Measurements from ENCODE around the gene DYNC2H1. TPM values are rescaled to one million over a fixed set of nuclear protein-coding genes. Genes with fewer than 3 reads are reported as not detected.

Gene DYNC2H1
- total and polyA plus RNA-seq, 7 experiments from 2014 or later: 0.31 to 4.2 (median 2.3) TPM

DNA sequence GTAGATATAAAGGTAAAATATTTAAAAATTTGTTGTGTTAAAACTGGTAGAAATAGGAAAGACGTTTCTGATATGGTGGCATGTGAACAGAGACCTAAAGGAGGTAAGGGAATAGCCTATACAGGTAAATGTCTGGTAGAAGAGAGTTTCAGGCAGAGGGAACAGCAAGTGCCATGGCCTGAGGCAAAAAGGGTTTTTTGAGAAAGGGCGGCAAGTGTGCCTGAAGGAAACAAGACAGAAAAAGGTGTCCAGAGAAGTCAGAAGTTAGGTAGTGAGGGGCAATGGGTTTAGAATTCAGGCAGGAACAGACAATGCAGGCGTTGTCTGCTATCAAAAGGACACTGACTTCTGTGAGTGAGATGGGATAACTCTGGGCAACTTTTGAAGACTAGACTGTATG, 339.7 kb downstream of the DYNC2H1 start:
- H3K9me3 Mint-ChIP-seq: no peaks in the 10 kb centered on the region
- H3K36me3 ChIP-seq (ENCODE audit: control insufficient read depth in 2 of 3, insufficient read depth in 3 of 3, low read length in 3 of 3): no peaks in the 10 kb centered on the region
- ChIA-PET CTCF (no interaction called here), POLR2A (no interaction called here)
- peak in 1 of 9 donors; percentile 0 for DNase-seq
- intact Hi-C loops (cut with micrococcal nuclease): no loop called here
- H3K27ac Mint-ChIP-seq: no peak overlapping the region
- H3K27me3 Mint-ChIP-seq: no peaks in the 10 kb centered on the region
- no peaks in the 10 kb centered on the region for H3K36me3 Mint-ChIP-seq
- no peak overlapping the region for H3K4me3 Mint-ChIP-seq
- no peak for ATAC-seq
- no peaks in the 10 kb centered on the region for H3K4me1 ChIP-seq (ENCODE audit: control insufficient read depth in 2 of 2, insufficient read depth in 2 of 2, low read length in 2 of 2)
- no peaks in the 10 kb centered on the region for H3K4me1 Mint-ChIP-seq
- no peak overlapping the region for H3K4me3 ChIP-seq (ENCODE audit: low read length)
- no peaks in the 10 kb centered on the region for H3K9me3 ChIP-seq (ENCODE audit: control insufficient read depth in 2 of 3, low read length in 3 of 3)
- no peaks in the 10 kb centered on the region for H3K27me3 ChIP-seq (ENCODE audit: control insufficient read depth in 2 of 2, insufficient read depth in 2 of 2, low read length in 2 of 2)
- H3K27ac ChIP-seq (ENCODE audit: low read depth, low read length): no peak overlapping the region

DNA sequence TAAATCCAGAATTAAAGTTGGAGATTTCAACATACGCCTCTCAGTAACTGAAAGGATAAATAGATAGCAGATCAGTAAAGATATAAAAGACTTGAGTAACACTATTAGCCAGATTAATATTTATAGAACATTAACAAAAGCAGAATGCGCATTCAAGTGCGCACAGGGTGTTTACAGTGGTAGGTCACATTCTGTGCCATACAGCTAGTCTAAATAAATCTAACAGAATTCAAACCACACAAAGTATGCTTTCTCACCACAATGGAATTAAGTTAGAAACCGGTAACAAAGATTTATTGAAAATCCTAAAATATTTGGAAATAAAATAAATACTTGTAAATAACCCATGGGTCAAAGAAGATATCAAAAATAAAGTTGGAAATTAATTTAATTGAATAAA, 341.0 kb downstream of the DYNC2H1 start:
- no peak overlapping the region for H3K4me3 Mint-ChIP-seq
- ChIA-PET CTCF (no interaction called here), POLR2A (no interaction called here)
- H3K27ac Mint-ChIP-seq: no peak overlapping the region
- no peak for DNase-seq
- H3K27ac ChIP-seq (ENCODE audit: low read depth, low read length): no peak overlapping the region
- H3K4me1 ChIP-seq (ENCODE audit: control insufficient read depth in 2 of 2, insufficient read depth in 2 of 2, low read length in 2 of 2): no peaks in the 10 kb centered on the region
- intact Hi-C loops (cut with micrococcal nuclease): no loop called here
- no peak for ATAC-seq
- H3K27me3 ChIP-seq (ENCODE audit: control insufficient read depth in 2 of 2, insufficient read depth in 2 of 2, low read length in 2 of 2): no peaks in the 10 kb centered on the region
- H3K4me1 Mint-ChIP-seq: no peaks in the 10 kb centered on the region
- H3K4me3 ChIP-seq (ENCODE audit: low read length): no peak overlapping the region
- no peaks in the 10 kb centered on the region for H3K36me3 Mint-ChIP-seq
- H3K36me3 ChIP-seq (ENCODE audit: control insufficient read depth in 2 of 3, insufficient read depth in 3 of 3, low read length in 3 of 3): no peaks in the 10 kb centered on the region
- H3K9me3 ChIP-seq (ENCODE audit: control insufficient read depth in 2 of 3, low read length in 3 of 3): no peaks in the 10 kb centered on the region
- no peaks in the 10 kb centered on the region for H3K27me3 Mint-ChIP-seq
- no peaks in the 10 kb centered on the region for H3K9me3 Mint-ChIP-seq

DNA sequence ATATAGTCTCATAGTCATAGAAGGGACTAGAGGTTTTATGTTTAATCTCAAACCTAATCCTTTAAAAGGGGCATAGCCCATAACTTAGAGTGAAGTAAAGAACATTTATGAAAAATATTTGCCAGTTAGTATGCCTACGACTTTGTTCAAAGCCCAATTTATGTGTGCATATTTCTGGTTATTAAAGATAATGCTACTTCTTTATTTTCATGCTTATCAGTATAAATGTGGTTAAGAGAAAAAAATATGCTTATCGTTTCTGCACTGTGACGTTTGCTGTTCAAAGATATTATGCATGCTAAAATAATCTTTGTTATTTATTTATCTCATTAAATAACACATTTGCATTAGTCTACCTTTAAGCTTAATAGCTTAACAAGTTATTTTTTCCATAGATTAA, 343.9 kb downstream of the DYNC2H1 start:
- intact Hi-C loops (cut with micrococcal nuclease): no loop called here
- no peaks in the 10 kb centered on the region for H3K4me1 ChIP-seq (ENCODE audit: control insufficient read depth in 2 of 2, insufficient read depth in 2 of 2, low read length in 2 of 2)
- DNase-seq (no peak), ATAC-seq (peak; percentile 22)
- Mint-ChIP-seq H3K27ac (no peak overlapping the region), H3K27me3 (no peaks in the 10 kb centered on the region), H3K9me3 (no peaks in the 10 kb centered on the region), H3K36me3 (no peaks in the 10 kb centered on the region), H3K4me1 (no peaks in the 10 kb centered on the region), H3K4me3 (no peak overlapping the region)
- no peaks in the 10 kb centered on the region for H3K27me3 ChIP-seq (ENCODE audit: control insufficient read depth in 2 of 2, insufficient read depth in 2 of 2, low read length in 2 of 2)
- no peaks in the 10 kb centered on the region for H3K36me3 ChIP-seq (ENCODE audit: control insufficient read depth in 2 of 3, insufficient read depth in 3 of 3, low read length in 3 of 3)
- no peak overlapping the region for H3K4me3 ChIP-seq (ENCODE audit: low read length)
- CTCF ChIA-PET: no interaction called here
- H3K9me3 ChIP-seq (ENCODE audit: control insufficient read depth in 2 of 3, low read length in 3 of 3): no peaks in the 10 kb centered on the region
- POLR2A ChIA-PET: no interaction called here
- H3K27ac ChIP-seq (ENCODE audit: low read depth, low read length): no peak overlapping the region

DNA sequence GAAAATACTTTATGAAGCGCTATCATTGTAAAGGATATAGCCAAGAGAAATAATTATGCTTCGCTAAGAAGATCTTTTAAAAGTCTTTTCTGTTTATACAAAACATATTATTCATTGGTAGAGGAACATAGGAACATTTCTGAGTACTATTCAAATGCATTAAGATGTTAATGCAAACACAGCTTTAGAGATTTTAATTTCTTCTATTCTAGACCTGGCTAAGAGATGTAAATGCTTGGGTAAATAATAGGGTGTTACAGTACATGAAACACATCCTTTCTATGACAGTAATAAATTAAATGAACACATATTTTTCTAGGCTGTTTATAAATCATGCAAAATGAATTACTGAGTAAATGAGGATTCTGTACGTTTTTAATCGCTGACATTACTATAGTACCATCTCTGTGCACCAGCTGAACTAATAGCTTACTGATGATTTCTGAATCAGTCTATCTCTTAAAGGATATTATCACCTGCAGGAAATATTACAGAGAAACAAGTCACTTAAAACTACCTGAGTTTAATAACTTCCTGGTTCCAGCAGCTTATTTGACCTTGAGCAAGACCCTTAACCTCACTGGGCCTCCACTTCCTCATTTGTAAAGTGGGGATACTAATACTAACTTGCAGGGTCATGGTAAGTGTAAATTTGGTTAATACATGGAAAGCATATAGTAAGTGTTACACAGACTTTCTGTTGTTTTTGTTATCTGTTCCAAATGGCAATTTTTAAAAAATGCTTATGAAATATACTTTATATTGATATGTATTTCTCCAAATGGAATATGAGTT, 344.9 kb downstream of the DYNC2H1 start:
- ChIA-PET CTCF (no interaction called here), POLR2A (no interaction called here)
- ATAC-seq: no peak
- Histone ChIP-seq H3K27me3 (ENCODE audit: control insufficient read depth in 2 of 2, insufficient read depth in 2 of 2, low read length in 2 of 2) (no peaks in the 10 kb centered on the region), H3K4me1 (ENCODE audit: control insufficient read depth in 2 of 2, insufficient read depth in 2 of 2, low read length in 2 of 2) (no peaks in the 10 kb centered on the region), H3K27ac (ENCODE audit: low read depth, low read length) (no peak overlapping the region), H3K9me3 (ENCODE audit: control insufficient read depth in 2 of 3, low read length in 3 of 3) (no peaks in the 10 kb centered on the region), H3K4me3 (ENCODE audit: low read length) (no peak overlapping the region), H3K36me3 (ENCODE audit: control insufficient read depth in 2 of 3, insufficient read depth in 3 of 3, low read length in 3 of 3) (no peaks in the 10 kb centered on the region)
- no peaks in the 10 kb centered on the region for H3K27me3 Mint-ChIP-seq
- no peak overlapping the region for H3K4me3 Mint-ChIP-seq
- H3K36me3 Mint-ChIP-seq: no peaks in the 10 kb centered on the region
- DNase-seq: no peak
- no peaks in the 10 kb centered on the region for H3K4me1 Mint-ChIP-seq
- peaks cover 0 to 1% (median 0%) of the 10 kb centered on the region in 11 donors for H3K9me3 Mint-ChIP-seq
- intact Hi-C loops (cut with micrococcal nuclease): no loop called here
- no peak overlapping the region for H3K27ac Mint-ChIP-seq

DNA sequence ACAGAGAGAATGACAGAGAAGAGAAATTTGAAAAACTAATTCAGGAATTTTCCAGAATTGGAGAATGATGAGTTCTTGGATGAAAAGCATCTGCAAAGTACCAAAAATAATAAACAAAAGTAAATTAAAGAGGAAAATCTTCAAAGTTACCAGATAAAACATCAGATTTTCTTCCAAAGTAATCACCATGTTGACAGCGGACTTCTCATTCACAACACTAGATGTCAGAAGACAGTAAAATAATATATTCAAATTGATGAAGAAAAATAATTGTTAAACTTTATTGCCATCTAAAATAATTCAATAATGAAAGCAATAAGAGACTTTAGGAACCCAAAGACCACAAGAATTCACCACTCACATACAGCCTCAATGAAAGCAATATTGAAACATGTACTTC, 355.2 kb downstream of the DYNC2H1 start:
- DNase-seq (no peak), ATAC-seq (no peak)
- H3K36me3 Mint-ChIP-seq: no peaks in the 10 kb centered on the region
- no peaks in the 10 kb centered on the region for H3K27me3 Mint-ChIP-seq
- no peaks in the 10 kb centered on the region for H3K4me1 Mint-ChIP-seq
- no peaks in the 10 kb centered on the region for H3K9me3 Mint-ChIP-seq
- Histone ChIP-seq H3K27me3 (ENCODE audit: control insufficient read depth in 2 of 2, insufficient read depth in 2 of 2, low read length in 2 of 2) (no peaks in the 10 kb centered on the region), H3K27ac (ENCODE audit: low read depth, low read length) (no peak overlapping the region), H3K9me3 (ENCODE audit: control insufficient read depth in 2 of 3, low read length in 3 of 3) (no peaks in the 10 kb centered on the region), H3K4me1 (ENCODE audit: control insufficient read depth in 2 of 2, insufficient read depth in 2 of 2, low read length in 2 of 2) (no peaks in the 10 kb centered on the region), H3K36me3 (ENCODE audit: control insufficient read depth in 2 of 3, insufficient read depth in 3 of 3, low read length in 3 of 3) (no peaks in the 10 kb centered on the region), H3K4me3 (ENCODE audit: low read length) (no peak overlapping the region)
- H3K4me3 Mint-ChIP-seq: no peak overlapping the region
- ChIA-PET CTCF (no interaction called here), POLR2A (no interaction called here)
- intact Hi-C loops (cut with micrococcal nuclease): no loop called here
- H3K27ac Mint-ChIP-seq: no peak overlapping the region

DNA sequence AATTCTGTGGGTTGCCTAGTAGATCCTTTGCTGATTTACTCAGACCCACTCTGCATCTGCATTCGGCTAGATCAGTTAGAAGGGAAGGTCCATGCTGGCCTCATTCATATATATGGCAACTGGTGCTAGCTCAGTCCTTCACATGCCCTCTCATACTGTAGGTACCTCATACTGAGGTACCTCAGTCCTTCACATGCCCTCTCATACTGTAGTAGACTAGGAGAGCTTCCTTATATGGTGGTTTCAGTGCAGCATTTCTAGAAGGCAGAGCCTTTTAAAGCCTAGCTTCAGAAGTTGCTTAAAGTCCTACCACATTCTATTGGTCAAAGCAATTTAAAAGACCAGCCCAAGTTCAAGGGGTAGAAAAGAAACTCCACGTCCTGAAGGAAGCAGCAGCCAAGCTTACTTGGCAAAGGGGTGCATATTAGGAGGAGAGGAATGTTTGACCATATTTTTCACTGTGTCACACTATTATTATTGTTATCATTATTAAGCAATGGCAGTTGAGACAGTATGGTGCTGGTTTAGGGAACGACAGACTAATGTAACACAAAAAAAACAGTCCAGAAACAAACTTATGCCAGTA, 356.4 kb downstream of the DYNC2H1 start:
- Mint-ChIP-seq H3K4me3 (no peak overlapping the region), H3K36me3 (no peaks in the 10 kb centered on the region), H3K9me3 (no peaks in the 10 kb centered on the region), H3K27ac (no peak overlapping the region), H3K4me1 (no peaks in the 10 kb centered on the region), H3K27me3 (no peaks in the 10 kb centered on the region)
- ATAC-seq: no peak
- H3K36me3 ChIP-seq (ENCODE audit: control insufficient read depth in 2 of 3, insufficient read depth in 3 of 3, low read length in 3 of 3): no peaks in the 10 kb centered on the region
- CTCF ChIA-PET: no interaction called here
- H3K4me3 ChIP-seq (ENCODE audit: low read length): no peak overlapping the region
- H3K4me1 ChIP-seq (ENCODE audit: control insufficient read depth in 2 of 2, insufficient read depth in 2 of 2, low read length in 2 of 2): no peaks in the 10 kb centered on the region
- H3K9me3 ChIP-seq (ENCODE audit: control insufficient read depth in 2 of 3, low read length in 3 of 3): no peaks in the 10 kb centered on the region
- H3K27ac ChIP-seq (ENCODE audit: low read depth, low read length): no peak overlapping the region
- DNase-seq: no peak
- intact Hi-C loops (cut with micrococcal nuclease): no loop called here
- POLR2A ChIA-PET: interaction anchor here (0.7 kb wide), 1 partner anchor 25 kb away, joined by 4 read pairs; no protein-coding TSS in a partner anchor
- no peaks in the 10 kb centered on the region for H3K27me3 ChIP-seq (ENCODE audit: control insufficient read depth in 2 of 2, insufficient read depth in 2 of 2, low read length in 2 of 2)

DNA sequence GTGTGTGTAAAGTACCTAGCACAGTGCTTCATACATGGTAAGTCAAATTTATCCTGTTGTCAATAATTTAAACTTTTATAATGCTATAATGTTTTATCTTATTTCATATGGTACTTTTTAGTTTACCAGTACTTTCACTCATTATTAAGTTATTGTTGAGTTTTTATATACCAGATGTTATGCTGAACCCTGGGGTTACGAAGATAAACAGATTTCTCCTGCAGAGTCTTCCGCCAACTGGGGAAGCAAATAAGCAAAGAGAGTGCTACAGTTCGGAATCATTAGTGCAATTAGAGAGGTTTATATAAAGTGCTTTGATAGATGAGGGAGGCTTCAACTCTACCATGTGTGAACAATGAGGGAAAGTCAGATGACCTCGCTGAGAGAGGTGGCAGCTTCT, 362.3 kb downstream of the DYNC2H1 start:
- POLR2A ChIA-PET: no interaction called here
- no peaks in the 10 kb centered on the region for H3K27me3 ChIP-seq (ENCODE audit: control insufficient read depth in 2 of 2, insufficient read depth in 2 of 2, low read length in 2 of 2)
- Mint-ChIP-seq H3K27ac (no peak overlapping the region), H3K27me3 (no peaks in the 10 kb centered on the region), H3K36me3 (no peaks in the 10 kb centered on the region), H3K9me3 (no peaks in the 10 kb centered on the region), H3K4me1 (no peaks in the 10 kb centered on the region), H3K4me3 (no peak overlapping the region)
- DNase-seq (no peak), ATAC-seq (no peak)
- no peaks in the 10 kb centered on the region for H3K4me1 ChIP-seq (ENCODE audit: control insufficient read depth in 2 of 2, insufficient read depth in 2 of 2, low read length in 2 of 2)
- no peaks in the 10 kb centered on the region for H3K9me3 ChIP-seq (ENCODE audit: control insufficient read depth in 2 of 3, low read length in 3 of 3)
- H3K27ac ChIP-seq (ENCODE audit: low read depth, low read length): no peak overlapping the region
- no peak overlapping the region for H3K4me3 ChIP-seq (ENCODE audit: low read length)
- intact Hi-C loops (cut with micrococcal nuclease): no loop called here
- no peaks in the 10 kb centered on the region for H3K36me3 ChIP-seq (ENCODE audit: control insufficient read depth in 2 of 3, insufficient read depth in 3 of 3, low read length in 3 of 3)
- CTCF ChIA-PET: no interaction called here
